GM23338 (cell line): ENCODE measurements around the gene KRTAP10-5. TPM values are rescaled to one million over a fixed set of nuclear protein-coding genes. Genes with fewer than 3 reads are reported as not detected.

ENCODE experiments used
- ATAC-seq: fragments of 200-7000 bp; cut with Tn5 transposase; 3 replicates; pipeline ENCODE4 v1.9.1; 2020
- DNase-seq: peaks from one replicate; pipeline ENCODE4 v3.0.0-alpha.2; 2015; ENCODE audit warnings: low spot score
- H2AFZ ChIP-seq: fragments of 200-600 bp; sonication (generic); 2 replicates; pipeline ENCODE4 v1.8.0; 2016; ENCODE audit warnings: antibody characterized with exemption, mild to moderate bottlenecking, moderate library complexity
- H3F3A ChIP-seq: fragments of 200-600 bp; sonication (generic); replicated peaks from 2 replicates; pipeline ENCODE4 v1.8.0; 2017; ENCODE audit warnings: antibody characterized with exemption, mixed run types, low read depth
- H3K27ac ChIP-seq: fragments of 200-600 bp; sonication (generic); 2 replicates; pipeline ENCODE4 v1.6.1; 2016; ENCODE audit warnings: low read depth
- H3K27me3 ChIP-seq: fragments of 200-600 bp; sonication (generic); 2 replicates; pipeline ENCODE4 v1.8.0; 2016; ENCODE audit warnings: mild to moderate bottlenecking, mixed run types, moderate library complexity; ENCODE audit not compliant: insufficient read depth
- H3K36me3 ChIP-seq: fragments of 200-600 bp; sonication (generic); 2 replicates; pipeline ENCODE4 v1.8.0; 2016; ENCODE audit warnings: mild to moderate bottlenecking; ENCODE audit not compliant: insufficient read depth
- H3K4me1 ChIP-seq: fragments of 200-600 bp; sonication (generic); 2 replicates; pipeline ENCODE4 v1.8.0; 2016; ENCODE audit warnings: mild to moderate bottlenecking, moderate library complexity; ENCODE audit not compliant: insufficient read depth
- H3K4me2 ChIP-seq: fragments of 200-600 bp; sonication (generic); 2 replicates; pipeline ENCODE4 v1.7.1; 2017; ENCODE audit warnings: mixed run types
- H3K4me3 ChIP-seq: fragments of 200-600 bp; sonication (generic); 2 replicates; pipeline ENCODE4 v1.6.1; 2016; ENCODE audit warnings: mixed run types
- H3K79me2 ChIP-seq: fragments of 200-600 bp; sonication (generic); replicated peaks from 2 replicates; pipeline ENCODE4 v1.8.0; 2017; ENCODE audit warnings: mild to moderate bottlenecking; ENCODE audit not compliant: insufficient read depth
- H3K9me2 ChIP-seq: fragments of 200-600 bp; sonication (generic); 2 replicates; pipeline ENCODE4 v1.8.0; 2017; ENCODE audit not compliant: insufficient read depth
- H4K20me1 ChIP-seq: fragments of 200-600 bp; sonication (generic); replicated peaks from 2 replicates; pipeline ENCODE4 v1.8.0; 2017; ENCODE audit warnings: mild to moderate bottlenecking; ENCODE audit not compliant: insufficient read depth
- H3K27ac Mint-ChIP-seq: 2 replicates; pipeline ENCODE4 v1.8.0; 2020; ENCODE audit warnings: inconsistent platforms, mild to moderate bottlenecking, moderate library complexity, mixed read lengths
- H3K27me3 Mint-ChIP-seq: 3 replicates; pipeline ENCODE4 v1.8.0; 2022; ENCODE audit warnings: low read depth, mild to moderate bottlenecking, moderate library complexity, mixed read lengths, inconsistent platforms; ENCODE audit not compliant: insufficient read depth, poor library complexity
- H3K36me3 Mint-ChIP-seq: 3 replicates; pipeline ENCODE4 v1.8.0; 2021; ENCODE audit warnings: low read depth, mild to moderate bottlenecking, inconsistent platforms, moderate library complexity, mixed read lengths
- H3K4me1 Mint-ChIP-seq: 3 replicates; pipeline ENCODE4 v1.8.0; 2020; ENCODE audit warnings: mild to moderate bottlenecking, inconsistent platforms, mixed read lengths
- H3K4me3 Mint-ChIP-seq: 3 replicates; pipeline ENCODE4 v1.8.0; 2021; ENCODE audit warnings: moderate library complexity, mild to moderate bottlenecking, inconsistent platforms, mixed read lengths
- H3K9me3 Mint-ChIP-seq: 3 replicates; pipeline ENCODE4 v1.8.0; 2020; ENCODE audit warnings: moderate library complexity, mild to moderate bottlenecking, inconsistent platforms, mixed read lengths
- CREB1 ChIP-seq: fragments of 250-450 bp; sonication (Bioruptor Pico); IDR thresholded peaks from 2 replicates; pipeline ENCODE4 v1.5.0; 2020; ENCODE audit warnings: low read depth, mild to moderate bottlenecking, moderate library complexity
- ETS1 ChIP-seq: IDR thresholded peaks from 2 replicates; pipeline ENCODE4 v1.6.1; 2016; ENCODE audit warnings: antibody characterized with exemption
- EZH2 ChIP-seq: fragments of 200-600 bp; sonication (generic); IDR thresholded peaks from one replicate; pipeline ENCODE4 v1.8.0; 2017; ENCODE audit warnings: antibody characterized with exemption, mild to moderate bottlenecking, low read depth; ENCODE audit not compliant: unreplicated experiment
- EZH2phosphoT487 ChIP-seq: fragments of 200-600 bp; sonication (generic); IDR thresholded peaks from one replicate; pipeline ENCODE4 v1.8.1; 2018; ENCODE audit warnings: antibody characterized with exemption; ENCODE audit not compliant: unreplicated experiment
- JUNB ChIP-seq: IDR thresholded peaks from one replicate; pipeline ENCODE4 v1.6.1; 2016; ENCODE audit warnings: antibody characterized with exemption; ENCODE audit not compliant: unreplicated experiment
- NANOG ChIP-seq: IDR thresholded peaks from 2 replicates; pipeline ENCODE4 v1.6.1; 2016; ENCODE audit warnings: antibody characterized with exemption, borderline replicate concordance
- POLR2AphosphoS5 ChIP-seq: IDR thresholded peaks from 2 replicates; pipeline ENCODE4 v1.6.1; 2016; ENCODE audit warnings: antibody characterized with exemption, low read depth
- STAT1 ChIP-seq: IDR thresholded peaks from one replicate; pipeline ENCODE4 v1.6.1; 2016; ENCODE audit warnings: antibody characterized with exemption; ENCODE audit not compliant: unreplicated experiment
- polyA plus RNA-seq: library from polyadenylated mRNA; unstranded; fragments of >200 nt; fragmentation: Nextera tagmentation; extraction: Ambion mirVana; gene quantifications from 2 replicates; pipeline ENCODE4 v1.2.1, GENCODE V29; 2016
- total RNA-seq: library from RNA; depleted of rRNA; stranded (reverse); fragments of >200 nt; shearing (Covaris generic); gene quantifications from 2 replicates; pipeline ENCODE4 v1.2.3, GENCODE V29; 2014
- TF ChIP-seq, protein P1 (sequence below), 2 experiments: fragments of 200-600 bp in 1 of 2; sonication (generic) in 1 of 2; conservative IDR thresholded peaks; 2 replicates each; pipeline versions ENCODE4 v1.5.1 to v1.6.1; 2016 to 2017; ENCODE audit warnings: antibody characterized with exemption in 2 of 2, low read depth in 2 of 2, mild to moderate bottlenecking in 2 of 2, moderate library complexity in 1 of 2

Gene KRTAP10-5
- total and polyA plus RNA-seq, 2 experiments from 2014 or later: not detected

DNA sequence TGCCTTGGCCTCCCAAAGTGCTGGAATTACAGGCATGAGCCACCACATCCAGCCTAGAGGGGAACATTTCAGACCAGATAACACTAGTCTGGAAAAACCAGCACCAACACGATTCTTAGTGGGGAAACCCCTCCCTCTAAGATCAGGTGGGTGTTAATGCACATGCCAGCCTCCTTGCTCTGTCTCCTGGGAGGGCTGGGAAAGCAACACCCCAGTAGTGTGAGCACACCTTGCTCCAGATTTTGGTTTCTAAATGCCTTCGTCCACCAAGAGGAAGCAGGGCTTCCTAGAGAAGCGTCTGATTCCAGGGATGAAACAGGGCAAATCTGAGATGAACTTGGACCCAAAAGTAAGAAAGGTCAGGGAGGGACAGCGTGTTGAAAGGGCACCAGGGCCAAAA lies 9.1 kb downstream of the KRTAP10-5 start:
- H3K4me1 ChIP-seq: no peaks in the 10 kb centered on the region
- H3K36me3 Mint-ChIP-seq: peaks cover 4% of the 10 kb centered on the region; the same call in 2 of the 3 replicates
- no peak overlapping the region for H3K27ac ChIP-seq
- H3K4me3 Mint-ChIP-seq: no peak overlapping the region
- no peak overlapping the region for H3K4me3 ChIP-seq
- H3K27me3 ChIP-seq: no peaks in the 10 kb centered on the region
- TF ChIP-seq NANOG (no peak), JUNB (no peak), ETS1 (no peak), EZH2phosphoT487 (no peak), POLR2AphosphoS5 (no peak)
- H3K79me2 ChIP-seq: no peaks in the 10 kb centered on the region
- H3K4me2 ChIP-seq: no peak overlapping the region
- DNase-seq: no peak
- no peak for ATAC-seq
- H3K27me3 Mint-ChIP-seq: peaks cover 13% of the 10 kb centered on the region
- no peak overlapping the region for H2AFZ ChIP-seq
- H3K4me1 Mint-ChIP-seq: peaks cover 3% of the 10 kb centered on the region
- H4K20me1 ChIP-seq: no peaks in the 10 kb centered on the region
- H3K9me2 ChIP-seq: no peaks in the 10 kb centered on the region
- H3F3A ChIP-seq: no peaks in the 10 kb centered on the region
- H3K27ac Mint-ChIP-seq: no peak overlapping the region
- H3K9me3 Mint-ChIP-seq: peaks cover 29% of the 10 kb centered on the region
- no peaks in the 10 kb centered on the region for H3K36me3 ChIP-seq

DNA sequence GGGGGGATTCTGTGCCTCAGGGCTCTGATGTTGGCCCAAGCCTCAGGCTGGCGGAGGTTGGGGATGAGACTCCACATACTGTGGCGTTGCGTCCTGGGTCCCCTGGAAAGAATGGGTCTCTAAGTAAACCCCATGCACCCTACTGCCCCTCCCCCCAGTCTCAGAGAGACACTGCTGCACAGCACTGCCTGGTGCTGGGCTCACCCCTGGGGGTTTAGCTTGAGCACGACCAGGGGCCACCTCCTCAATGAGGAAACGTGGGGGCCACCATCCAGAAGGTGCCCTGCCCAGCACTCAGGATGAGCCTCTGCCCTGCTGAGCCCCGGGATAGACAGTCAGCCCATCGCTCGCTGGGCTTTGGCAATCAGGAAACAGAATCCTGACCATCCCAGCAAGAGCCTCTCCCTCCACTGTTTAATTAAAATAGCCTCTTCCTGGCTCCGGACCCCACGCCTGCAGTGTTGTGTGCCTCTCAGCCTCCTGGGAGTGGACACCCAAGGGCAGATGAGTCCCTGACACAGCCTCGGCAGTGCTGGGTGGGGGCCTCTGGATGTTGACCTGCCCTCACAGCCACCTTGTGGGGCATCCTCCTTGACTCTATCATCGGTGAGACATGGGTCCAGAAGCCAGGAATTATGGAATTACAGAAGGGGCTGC lies 10.4 kb downstream of the KRTAP10-5 start:
- no peak overlapping the region for H3K27ac Mint-ChIP-seq
- no peak overlapping the region for H3K4me2 ChIP-seq
- H3K4me3 ChIP-seq: no peak overlapping the region
- H3K36me3 ChIP-seq: no peaks in the 10 kb centered on the region
- no peak for DNase-seq
- H3K79me2 ChIP-seq: no peaks in the 10 kb centered on the region
- no peaks in the 10 kb centered on the region for H3K4me1 ChIP-seq
- H3K27ac ChIP-seq: no peak overlapping the region
- no peak overlapping the region for H2AFZ ChIP-seq
- no peaks in the 10 kb centered on the region for H3F3A ChIP-seq
- no peak overlapping the region for H3K4me3 Mint-ChIP-seq
- peaks cover 13% of the 10 kb centered on the region for H3K27me3 Mint-ChIP-seq
- H3K9me3 Mint-ChIP-seq: peaks cover 25% of the 10 kb centered on the region
- peaks cover 4% of the 10 kb centered on the region; the same call in 2 of the 3 replicates for H3K36me3 Mint-ChIP-seq
- no peaks in the 10 kb centered on the region for H3K27me3 ChIP-seq
- TF ChIP-seq NANOG (no peak), STAT1 (no peak), EZH2 (no peak), CREB1 (CRISPR knock-in tag) (no peak)
- TF ChIP-seq, protein P1, sequence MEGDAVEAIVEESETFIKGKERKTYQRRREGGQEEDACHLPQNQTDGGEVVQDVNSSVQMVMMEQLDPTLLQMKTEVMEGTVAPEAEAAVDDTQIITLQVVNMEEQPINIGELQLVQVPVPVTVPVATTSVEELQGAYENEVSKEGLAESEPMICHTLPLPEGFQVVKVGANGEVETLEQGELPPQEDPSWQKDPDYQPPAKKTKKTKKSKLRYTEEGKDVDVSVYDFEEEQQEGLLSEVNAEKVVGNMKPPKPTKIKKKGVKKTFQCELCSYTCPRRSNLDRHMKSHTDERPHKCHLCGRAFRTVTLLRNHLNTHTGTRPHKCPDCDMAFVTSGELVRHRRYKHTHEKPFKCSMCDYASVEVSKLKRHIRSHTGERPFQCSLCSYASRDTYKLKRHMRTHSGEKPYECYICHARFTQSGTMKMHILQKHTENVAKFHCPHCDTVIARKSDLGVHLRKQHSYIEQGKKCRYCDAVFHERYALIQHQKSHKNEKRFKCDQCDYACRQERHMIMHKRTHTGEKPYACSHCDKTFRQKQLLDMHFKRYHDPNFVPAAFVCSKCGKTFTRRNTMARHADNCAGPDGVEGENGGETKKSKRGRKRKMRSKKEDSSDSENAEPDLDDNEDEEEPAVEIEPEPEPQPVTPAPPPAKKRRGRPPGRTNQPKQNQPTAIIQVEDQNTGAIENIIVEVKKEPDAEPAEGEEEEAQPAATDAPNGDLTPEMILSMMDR (conservative IDR thresholded peaks at IDR 0.05; ENCODE audit: low read depth in 2 of 2): no peak
- no peaks in the 10 kb centered on the region for H4K20me1 ChIP-seq
- H3K9me2 ChIP-seq: no peaks in the 10 kb centered on the region
- peaks cover 3% of the 10 kb centered on the region for H3K4me1 Mint-ChIP-seq
- ATAC-seq: no peak
